GM19468 (cell line): Measurements from ENCODE around the gene DPP4.
A peak's percentile ranks its signal among the peaks of the same experiment; 100 is the strongest.
"Not testable (repeated sequence)": the region's sequence is repeated elsewhere in the genome, so short reads cannot be mapped to it uniquely, and the experiment has no call there.

Source experiments
- ATAC-seq: cut with Tn5 transposase; IDR thresholded peaks from one replicate; pipeline ENCODE4 v1.9.1; 2021; ENCODE audit warnings: mild to moderate bottlenecking, moderate library complexity, moderate number of reproducible peaks; ENCODE audit not compliant: unreplicated experiment; ENCODE audit errors: extremely low read depth

Gene DPP4

DNA sequence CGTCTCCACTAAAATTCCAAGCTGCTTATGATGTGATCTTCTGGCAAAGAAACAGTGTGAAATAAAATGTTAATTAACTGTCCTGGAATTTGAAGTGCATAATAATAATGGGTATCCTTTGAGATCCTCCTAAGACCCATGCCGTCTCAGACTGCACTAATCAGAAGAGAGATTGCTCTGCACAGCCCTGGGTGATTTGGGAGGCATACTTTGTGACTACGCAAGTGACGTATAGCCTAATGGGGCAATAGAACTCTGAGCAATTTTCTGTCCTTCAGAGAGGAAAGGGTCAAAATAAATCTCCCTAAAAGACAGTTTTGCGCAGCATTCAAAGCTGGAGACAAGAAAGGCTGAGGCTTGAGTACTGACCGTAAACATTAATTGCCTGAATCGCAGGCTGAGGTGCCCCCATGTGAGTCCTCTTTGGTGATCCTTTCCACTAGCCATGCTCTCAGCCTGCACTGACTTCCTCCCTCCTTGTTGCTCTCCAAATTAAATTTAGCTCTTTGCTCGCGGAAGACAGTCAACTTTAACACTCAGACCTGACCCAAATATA lies 76.0 kb downstream of the DPP4 start:
- ATAC-seq, result no peak

DNA sequence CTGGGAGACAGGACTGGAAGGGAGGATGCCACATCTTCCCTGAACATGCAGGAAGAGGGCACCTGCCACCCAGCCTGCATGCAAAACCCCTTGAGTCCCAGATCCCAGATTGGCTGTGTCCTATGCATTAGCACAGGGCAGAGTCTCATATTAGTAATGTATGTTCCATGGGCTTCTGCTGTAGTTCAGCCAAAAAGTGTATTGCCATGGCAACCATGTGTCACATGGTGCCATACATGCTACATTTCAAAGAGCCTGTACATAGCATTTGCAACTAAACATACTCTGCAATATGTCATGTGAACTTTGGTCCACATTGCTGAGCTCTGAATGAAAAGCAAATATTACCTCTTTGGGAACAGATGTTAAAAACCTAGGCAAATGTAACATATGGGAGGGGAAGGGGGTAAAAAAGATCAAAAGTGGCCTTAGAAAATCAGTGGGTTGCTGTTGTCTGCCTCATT lies 78.4 kb downstream of the DPP4 start:
- ATAC-seq, result no peak

- ATAC-seq, result no peak
These were observed 79.1 kb downstream of the DPP4 start for GRCh38 chr2:161994761-161995520.

- ATAC-seq, result peak; percentile 44
These were observed 81.5 kb downstream of the DPP4 start for GRCh38 chr2:161992531-161992930.

DNA sequence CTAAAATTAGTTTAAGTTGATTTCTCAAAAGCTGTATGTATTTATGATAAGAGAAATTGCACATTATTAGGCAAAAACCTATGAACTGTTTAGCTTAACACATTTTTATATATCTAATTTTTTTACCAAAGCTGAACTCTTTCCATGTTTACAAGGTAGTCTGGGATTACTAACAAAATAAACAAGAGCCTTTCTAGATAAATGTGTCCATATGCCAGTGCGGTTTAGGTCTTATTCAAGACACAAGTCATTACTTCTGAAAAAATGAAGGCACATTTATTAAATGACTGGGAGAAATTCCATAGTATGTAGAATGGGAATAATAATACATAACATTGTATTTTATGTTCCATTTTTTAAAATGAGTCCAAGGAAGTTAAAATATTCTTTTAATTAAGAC lies 82.0 kb downstream of the DPP4 start:
- no peak for ATAC-seq

GRCh38 chr2:161990741-161991140 lies 83.3 kb downstream of the DPP4 start:
- ATAC-seq, result no peak

- ATAC-seq, result no peak
These were observed 84.0 kb downstream of the DPP4 start for GRCh38 chr2:161990036-161990435.

GRCh38 chr2:161988589-161988988 lies 85.4 kb downstream of the DPP4 start:
- no peak for ATAC-seq

GRCh38 chr2:161987311-161987710 lies 86.7 kb downstream of the DPP4 start:
- ATAC-seq, result no peak

GRCh38 chr2:161983866-161984265 lies 90.1 kb downstream of the DPP4 start:
- ATAC-seq, result no peak

DNA sequence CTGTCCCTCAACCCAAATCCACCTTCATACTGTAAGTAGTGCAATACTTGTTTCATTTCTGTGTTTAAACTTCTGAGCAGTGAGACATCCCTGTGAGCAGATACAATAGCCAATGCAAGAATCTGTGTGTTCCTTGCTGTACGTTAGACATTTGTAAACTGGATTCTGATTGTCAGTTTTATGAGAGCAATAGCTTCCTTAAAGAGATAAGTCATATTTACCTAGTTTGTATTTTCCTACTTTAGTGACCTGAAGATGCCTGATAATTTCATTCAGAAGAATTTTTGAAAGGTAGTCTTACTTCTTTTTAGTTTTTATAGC lies 90.7 kb downstream of the DPP4 start:
- no peak for ATAC-seq

DNA sequence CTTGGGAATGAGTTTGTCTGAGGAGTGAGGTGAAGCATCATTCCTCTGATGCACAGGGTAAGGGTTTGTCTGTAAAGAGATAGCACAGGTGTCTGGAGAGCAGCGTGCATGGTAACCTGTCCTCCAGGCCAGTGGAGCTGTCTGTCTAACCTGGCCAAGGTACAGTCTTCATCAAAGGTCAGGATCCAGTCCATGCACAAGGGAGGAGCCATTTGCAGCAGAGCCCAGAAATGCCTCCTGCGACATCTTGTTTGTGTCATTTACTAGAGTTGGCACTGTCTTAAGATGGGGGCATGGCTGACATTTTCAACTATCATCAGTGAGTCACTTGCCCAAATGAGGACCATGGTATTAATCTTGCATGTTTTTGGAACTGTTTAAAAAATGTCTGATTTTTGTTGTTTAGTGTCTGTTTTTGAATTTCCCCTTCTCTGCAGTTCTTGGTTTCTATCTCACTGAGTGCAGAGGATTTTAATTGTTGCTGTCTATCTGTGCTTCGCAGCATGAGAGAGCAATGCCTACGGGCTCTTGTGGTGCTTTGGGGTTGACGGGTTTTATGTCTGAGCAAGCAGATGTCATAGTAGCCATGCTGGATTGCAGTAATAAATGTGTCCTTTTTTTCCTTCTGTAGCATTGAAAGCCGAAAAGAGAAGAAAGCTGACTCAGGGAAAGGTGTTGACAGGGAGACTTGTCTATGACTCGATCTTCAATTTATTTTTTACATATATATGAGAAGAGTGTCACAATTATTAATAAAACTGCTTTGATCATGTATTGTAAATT lies 91.3 kb downstream of the DPP4 start:
- no peak for ATAC-seq

DNA sequence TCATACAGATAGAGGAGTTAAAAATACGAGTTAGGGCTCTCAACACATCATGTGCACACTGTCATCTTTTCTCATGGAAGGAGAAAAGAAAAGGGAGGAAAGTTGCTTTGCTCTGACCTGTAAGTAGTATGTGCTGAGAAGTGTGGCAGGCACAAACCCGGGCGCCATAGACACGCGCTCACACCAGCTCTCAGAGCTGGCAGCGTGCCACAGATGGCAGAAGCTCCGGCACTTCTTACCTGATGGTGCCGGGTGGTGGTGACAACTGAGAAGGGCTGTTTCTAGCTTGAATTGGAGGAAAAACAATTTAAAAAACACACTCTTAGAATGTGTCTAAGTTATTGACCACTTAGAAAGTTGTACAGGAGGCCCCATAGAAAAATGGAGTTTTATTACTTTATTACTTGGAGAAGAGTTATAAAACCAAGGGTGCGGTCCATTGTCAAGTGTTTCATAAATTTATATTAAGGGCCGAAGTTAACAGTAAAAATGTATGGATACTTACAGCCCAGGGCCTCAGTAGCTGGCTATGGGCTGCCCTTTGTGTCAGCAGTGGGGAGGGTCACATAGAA lies 92.2 kb downstream of the DPP4 start:
- ATAC-seq, result no peak

DNA sequence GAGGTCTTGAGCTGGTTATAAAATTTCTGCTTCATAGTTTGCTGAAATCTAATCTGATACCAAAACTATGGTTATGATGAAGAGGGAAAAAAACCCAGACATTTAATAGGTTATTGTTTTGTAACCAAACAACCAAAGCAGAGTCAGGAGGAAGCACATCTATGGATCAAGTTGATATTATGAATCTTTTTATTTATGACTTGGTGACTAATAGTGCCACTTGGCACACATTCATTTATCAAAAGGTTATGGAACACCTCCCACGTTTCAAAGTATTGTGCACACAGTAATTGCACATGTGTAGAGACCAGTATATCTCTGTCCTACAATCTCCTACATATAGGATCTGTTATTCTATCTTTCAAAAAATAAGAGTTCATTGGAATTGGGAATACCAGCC lies 93.0 kb downstream of the DPP4 start:
- no peak for ATAC-seq

DNA sequence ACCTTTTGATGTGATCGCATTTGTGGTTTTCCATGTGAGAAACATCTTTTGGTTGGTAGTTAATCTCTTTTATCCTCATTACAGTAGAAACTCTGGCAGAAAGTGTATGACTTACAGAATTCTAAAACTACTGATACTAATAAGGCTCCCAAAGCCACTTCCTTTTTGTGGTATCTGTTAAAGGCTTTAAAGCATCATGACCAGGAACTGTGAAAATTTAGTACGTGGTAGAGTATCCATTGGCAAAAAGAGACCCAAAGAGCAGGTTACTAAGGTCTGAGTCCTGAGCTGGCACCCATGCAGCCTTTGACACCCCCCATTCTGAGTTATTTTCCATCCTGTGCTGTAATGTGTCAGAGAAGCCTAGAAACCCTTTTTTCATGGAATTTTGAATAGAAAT lies 94.5 kb downstream of the DPP4 start:
- no peak for ATAC-seq

- ATAC-seq, result not testable (repeated sequence)
These were observed 96.1 kb downstream of the DPP4 start for GRCh38 chr2:161977926-161978325.

GRCh38 chr2:161976917-161977316 lies 97.1 kb downstream of the DPP4 start:
- no peak for ATAC-seq

DNA sequence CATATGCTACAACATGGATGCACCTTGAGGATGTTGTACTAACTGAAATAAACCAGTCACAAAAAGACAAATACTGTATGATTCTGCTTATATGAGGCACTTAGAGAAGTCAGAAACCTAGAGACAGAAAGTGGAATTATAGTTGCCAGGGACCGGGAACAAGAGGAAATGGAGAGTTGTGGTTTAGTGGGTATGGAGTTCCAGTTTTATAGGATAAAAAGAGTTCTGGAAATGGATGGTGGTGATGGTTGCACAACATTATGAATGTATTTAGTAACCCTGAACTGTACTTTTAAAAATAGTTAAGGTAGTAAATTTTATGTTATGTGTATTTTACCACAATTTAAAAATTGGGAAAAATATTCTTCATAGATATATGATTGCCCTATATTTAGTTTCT lies 97.7 kb downstream of the DPP4 start:
- ATAC-seq, result no peak

DNA sequence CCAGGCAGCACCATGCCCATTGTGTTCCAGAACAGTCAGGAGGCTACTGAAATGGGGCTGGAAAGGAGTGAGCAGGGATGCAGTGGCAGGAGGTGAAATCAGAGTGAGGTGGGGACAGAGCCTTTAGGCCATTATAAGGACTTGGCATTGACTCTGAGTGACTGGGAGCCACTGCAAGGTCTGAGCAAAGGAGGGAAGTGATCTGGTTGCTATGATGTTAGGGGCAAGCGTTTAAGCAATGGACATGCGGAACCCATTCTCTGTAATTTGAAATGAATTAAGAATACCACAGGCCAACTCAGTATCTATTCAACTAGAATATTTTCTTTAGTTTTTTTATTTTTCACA lies 98.2 kb downstream of the DPP4 start:
- no peak for ATAC-seq

DNA sequence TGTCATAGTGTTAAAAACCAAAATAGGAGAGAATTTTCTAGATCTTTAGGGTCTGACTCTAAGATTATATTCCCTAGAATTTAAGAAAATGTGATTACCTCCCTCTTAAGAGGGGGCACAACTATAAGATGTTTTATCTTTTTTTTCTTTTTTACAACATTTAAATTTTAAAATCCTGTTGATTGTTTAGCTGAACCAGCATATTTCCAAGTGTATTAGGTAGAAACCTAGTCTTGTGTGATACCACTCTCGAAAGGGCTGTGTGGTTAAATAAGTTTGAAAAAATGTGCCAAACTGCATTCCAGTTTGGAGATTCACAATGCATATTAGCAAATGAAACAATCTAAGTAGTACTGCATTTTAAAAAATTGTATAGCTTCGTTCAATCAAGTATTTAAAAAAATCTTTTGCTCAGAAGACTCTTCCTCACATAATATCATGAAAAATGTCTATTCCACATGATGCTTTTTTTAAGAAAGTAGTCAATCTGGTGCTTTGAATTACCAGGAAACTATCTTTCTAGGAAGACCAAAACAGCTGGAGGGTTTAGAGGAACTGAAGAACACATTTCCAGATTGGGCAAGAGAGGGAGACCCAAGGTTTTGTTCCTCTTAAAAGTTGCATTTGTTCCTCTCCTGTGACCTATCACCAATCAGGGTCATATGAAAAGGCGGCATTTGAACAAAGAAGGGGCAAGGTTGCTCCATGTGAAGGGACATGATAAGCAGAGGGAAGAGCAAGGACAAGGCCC lies 98.8 kb downstream of the DPP4 start:
- ATAC-seq, result no peak

DNA sequence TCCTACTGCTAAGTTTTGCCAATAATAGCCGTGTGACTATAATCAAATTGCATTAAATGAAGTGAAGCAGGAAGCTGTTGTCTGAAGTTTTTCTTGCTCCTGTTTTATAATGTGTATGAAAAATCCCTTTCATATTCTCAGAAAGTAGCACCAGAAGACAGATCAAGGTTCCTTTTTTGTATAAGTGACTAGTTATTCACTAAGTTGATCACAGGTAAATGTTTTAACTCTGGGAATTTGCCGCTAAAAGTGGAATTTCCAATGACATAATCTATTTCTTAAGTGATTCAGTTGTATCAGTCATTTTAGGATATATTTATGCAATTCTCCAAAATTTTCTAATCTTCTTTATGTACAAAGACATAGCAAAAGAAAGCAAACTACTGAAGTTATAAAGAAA lies 99.6 kb downstream of the DPP4 start:
- ATAC-seq, result no peak
